HCT116 (cell line): ENCODE results near the gene AK4. TPM values are rescaled to one million over a fixed set of nuclear protein-coding genes. Genes with fewer than 3 reads are reported as not detected.

Source experiments
- ATAC-seq: fragments of 200-7000 bp; cut with Tn5 transposase; 2 replicates; pipeline ENCODE4 v1.9.1; 2020; ENCODE audit warnings: mild to moderate bottlenecking, moderate library complexity
- BruUV-seq: library from RNA; stranded (reverse); fragments of 400-500 nt; replicated peaks from 2 replicates; lab custom pipeline; 2021; lab: Mats Ljungman, UMichigan
- CTCF ChIA-PET: fragments of 300-600 bp; sonication (Branson Sonifier 250); formaldehyde crosslinking; loops from one replicate; lab custom pipeline; 2021; ENCODE audit warnings: antibody characterized with exemption; lab: Charles Lee
- POLR2A ChIA-PET: fragments of 300-600, 350-600 bp; sonication (Branson Sonifier 250); formaldehyde crosslinking; loops from one replicate; lab custom pipeline; 2021; ENCODE audit warnings: antibody characterized with exemption; lab: Charles Lee
- RAD21 ChIA-PET, 2 experiments: fragments of 300-600 bp; sonication (Branson Sonifier 250); formaldehyde crosslinking; loops; one replicate each; lab custom pipeline; 2023; ENCODE audit warnings: low total read pairs in 2 of 2; ENCODE audit not compliant: uncharacterized antibody in 2 of 2, unreplicated experiment in 2 of 2, low non-redundant PET in 1 of 2; lab: Charles Lee
- DNase-seq: peaks from one replicate; pipeline ENCODE4 v3.0.0-alpha.2; 2010; ENCODE audit warnings: low read depth, low spot score
- H2AFZ ChIP-seq: fragments of 200-600 bp; shearing (Covaris generic), sonication (generic); 2 replicates; pipeline ENCODE4 v1.6.1; 2017; ENCODE audit warnings: low read depth, mixed run types, mixed read lengths, antibody characterized with exemption, low read length; ENCODE audit not compliant: poor library complexity, severe bottlenecking
- H3K27ac ChIP-seq: 2 replicates; pipeline ENCODE4 v1.5.1; 2012; ENCODE audit warnings: low read depth, low read length
- H3K27me3 ChIP-seq: fragments of 200-600 bp; sonication (generic); 2 replicates; pipeline ENCODE4 v1.6.1; 2016; ENCODE audit warnings: mixed run types, low read length, mixed read lengths; ENCODE audit not compliant: insufficient read depth
- H3K36me3 ChIP-seq, 2 experiments: fragments of 200-500 bp in 1 of 2; fragments of 200-600 bp in 1 of 2; sonication (Bioruptor generic) in 1 of 2; sonication (generic) in 1 of 2; 2 replicates each; pipeline versions ENCODE4 v1.5.1 to v1.6.1; 2014 to 2016; ENCODE audit warnings: low read length in 2 of 2, inconsistent platforms in 1 of 2, mixed read lengths in 1 of 2, mixed run types in 1 of 2; ENCODE audit not compliant: insufficient read depth in 2 of 2, control insufficient read depth in 1 of 2
- H3K4me1 ChIP-seq, 2 experiments: fragments of 200-600 bp in 1 of 2; sonication (generic) in 1 of 2; 2 replicates each; pipeline versions ENCODE4 v1.5.1 to v1.6.1; 2012 to 2017; ENCODE audit warnings: low read length in 2 of 2, inconsistent platforms in 1 of 2, mild to moderate bottlenecking in 1 of 2, mixed read lengths in 1 of 2, mixed run types in 1 of 2, moderate library complexity in 1 of 2; ENCODE audit not compliant: insufficient read depth in 2 of 2, control insufficient read depth in 1 of 2
- H3K4me2 ChIP-seq: fragments of 200-600 bp; sonication (generic); 2 replicates; pipeline ENCODE4 v1.6.1; 2017; ENCODE audit warnings: mixed run types, low read length, mixed read lengths
- H3K4me3 ChIP-seq, 2 experiments: fragments of 200-600 bp in 1 of 2; sonication (generic) in 1 of 2; replicated peaks in 1 of 2; 2 replicates each; pipeline ENCODE4 v1.5.1; 2011 to 2016; ENCODE audit warnings: low read length in 2 of 2, control low read depth in 1 of 2, low read depth in 1 of 2, mild to moderate bottlenecking in 1 of 2, mixed read lengths in 1 of 2, mixed run types in 1 of 2
- H3K79me2 ChIP-seq: fragments of 200-600 bp; sonication (generic); 2 replicates; pipeline ENCODE4 v1.6.1; 2017; ENCODE audit warnings: mild to moderate bottlenecking, mixed run types, low read length, moderate library complexity, mixed read lengths; ENCODE audit not compliant: insufficient read depth
- H3K9ac ChIP-seq: fragments of 200-600 bp; sonication (generic); 2 replicates; pipeline ENCODE4 v1.6.1; 2016; ENCODE audit warnings: low read length, mixed read lengths
- H3K9me2 ChIP-seq: fragments of 200-600 bp; sonication (generic), shearing (Covaris generic); 2 replicates; pipeline ENCODE4 v1.6.1; 2017; ENCODE audit warnings: mixed run types, mild to moderate bottlenecking, moderate library complexity; ENCODE audit not compliant: insufficient read depth
- H3K9me3 ChIP-seq, 2 experiments: fragments of 200-500 bp in 1 of 2; fragments of 200-600 bp in 1 of 2; sonication (Bioruptor generic) in 1 of 2; sonication (generic) in 1 of 2; 2 replicates each; pipeline ENCODE4 v1.6.1; 2014 to 2017; ENCODE audit warnings: low read length in 2 of 2, mixed read lengths in 2 of 2, inconsistent platforms in 1 of 2, low read depth in 1 of 2, mild to moderate bottlenecking in 1 of 2, mixed run types in 1 of 2, moderate library complexity in 1 of 2; ENCODE audit not compliant: control insufficient read depth in 1 of 2, insufficient read depth in 1 of 2
- H4K20me1 ChIP-seq: fragments of 200-600 bp; sonication (generic), shearing (Covaris generic); 2 replicates; pipeline ENCODE4 v1.6.1; 2017; ENCODE audit warnings: mixed run types, mild to moderate bottlenecking, moderate library complexity; ENCODE audit not compliant: insufficient read depth
- CBX3 ChIP-seq: IDR thresholded peaks from 2 replicates; pipeline ENCODE4 v1.6.1; 2012; ENCODE audit warnings: low read depth
- EGR1 ChIP-seq: IDR thresholded peaks from 2 replicates; pipeline ENCODE4 v1.6.1; 2012; ENCODE audit warnings: low read depth
- EZH2 ChIP-seq: fragments of 200-600 bp; sonication (generic); IDR thresholded peaks from 2 replicates; pipeline ENCODE4 v1.6.1; 2017; ENCODE audit warnings: antibody characterized with exemption, mixed run types
- EZH2phosphoT487 ChIP-seq: fragments of 200-600 bp; IDR thresholded peaks from 2 replicates; pipeline ENCODE4 v1.6.1; 2018; ENCODE audit warnings: antibody characterized with exemption, borderline replicate concordance
- FOSL1 ChIP-seq: IDR thresholded peaks from 2 replicates; pipeline ENCODE4 v1.6.1; 2012; ENCODE audit warnings: low read depth
- JUND ChIP-seq: IDR thresholded peaks from 2 replicates; pipeline ENCODE4 v1.6.1; 2012
- POLR2A ChIP-seq: IDR thresholded peaks from 2 replicates; pipeline ENCODE4 v1.7.0; 2011; ENCODE audit warnings: borderline replicate concordance; ENCODE audit not compliant: insufficient read depth, insufficient read length; ENCODE audit errors: extremely low read depth
- POLR2AphosphoS5 ChIP-seq: IDR thresholded peaks from 2 replicates; pipeline ENCODE4 v1.6.1; 2011; ENCODE audit warnings: mild to moderate bottlenecking, low read depth, low read length, moderate library complexity
- RAD21 ChIP-seq: IDR thresholded peaks from 2 replicates; pipeline ENCODE4 v1.6.1; 2012; ENCODE audit warnings: low read depth, mild to moderate bottlenecking
- SRF ChIP-seq: IDR thresholded peaks from 2 replicates; pipeline ENCODE4 v1.6.1; 2012; ENCODE audit warnings: low read depth
- YY1 ChIP-seq: IDR thresholded peaks from 2 replicates; pipeline ENCODE4 v1.6.1; 2011; ENCODE audit warnings: low read length, low read depth, moderate library complexity, mild to moderate bottlenecking; ENCODE audit not compliant: insufficient replicate concordance; ENCODE audit errors: extremely low read depth
- ZFX ChIP-seq: fragments of 450-650 bp; IDR thresholded peaks from 2 replicates; pipeline ENCODE4 v1.6.1; 2017
- intact Hi-C: fragments of 100-400 bp; cut with micrococcal nuclease; formaldehyde crosslinking; loops from 2 replicates; pipeline ENCODE4 v1.10.0; 2022
- total RNA-seq: library from RNA; stranded (reverse); gene quantifications from one replicate; pipeline ENCODE4 v1.2.1, GENCODE V29; 2021; ENCODE audit not compliant: unreplicated experiment
- TF ChIP-seq, protein P1 (sequence below), 3 experiments: fragments of 200-600 bp in 1 of 3; sonication (generic) in 1 of 3; IDR thresholded peaks in 2 of 3; conservative IDR thresholded peaks in 1 of 3; 2 replicates each; pipeline ENCODE4 v1.5.1; 2012 to 2017; ENCODE audit warnings: low read depth in 2 of 3, low read length in 2 of 3, antibody characterized with exemption in 1 of 3, borderline replicate concordance in 1 of 3, control low read depth in 1 of 3, mild to moderate bottlenecking in 1 of 3, mixed read lengths in 1 of 3, mixed run types in 1 of 3, moderate library complexity in 1 of 3; ENCODE audit not compliant: insufficient read depth in 1 of 3
- TF ChIP-seq, protein P2 (sequence below): IDR thresholded peaks from 2 replicates; pipeline ENCODE4 v1.6.1; 2012
- TF ChIP-seq, protein P3 (sequence below): IDR thresholded peaks from 2 replicates; pipeline ENCODE4 v1.6.1; 2012; ENCODE audit warnings: low read depth
- TF ChIP-seq, protein P4 (sequence below): IDR thresholded peaks from 2 replicates; pipeline ENCODE4 v1.6.1; 2011; ENCODE audit warnings: mild to moderate bottlenecking, low read length, moderate library complexity; ENCODE audit not compliant: insufficient replicate concordance; ENCODE audit errors: extremely low read depth
- TF ChIP-seq, protein P5 (sequence below): IDR thresholded peaks from 2 replicates; pipeline ENCODE4 v1.6.1; 2012

The AK4 gene
- total RNA-seq, 1 experiment from 2014 or later = 51.5 TPM

DNA sequence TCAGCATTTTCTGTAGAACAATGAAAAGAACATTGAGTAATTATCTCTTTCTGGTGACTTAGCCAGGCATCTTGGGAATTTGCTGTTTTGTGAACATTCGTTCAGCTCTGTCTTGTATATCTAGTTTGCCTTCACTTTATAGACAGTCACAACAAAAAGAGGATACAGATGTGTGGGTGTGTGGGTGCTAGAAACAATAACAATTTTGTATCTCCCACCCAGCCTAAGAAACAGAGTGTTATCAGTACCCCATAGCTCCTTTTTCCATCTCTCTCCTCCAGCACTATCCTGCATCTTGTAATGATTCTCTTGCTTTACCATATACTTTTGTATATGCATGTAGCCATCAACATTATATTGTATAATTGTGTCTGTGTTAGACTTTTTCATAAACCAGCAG lies 33.0 kb downstream of the AK4 start:
- TF ChIP-seq, protein P1, sequence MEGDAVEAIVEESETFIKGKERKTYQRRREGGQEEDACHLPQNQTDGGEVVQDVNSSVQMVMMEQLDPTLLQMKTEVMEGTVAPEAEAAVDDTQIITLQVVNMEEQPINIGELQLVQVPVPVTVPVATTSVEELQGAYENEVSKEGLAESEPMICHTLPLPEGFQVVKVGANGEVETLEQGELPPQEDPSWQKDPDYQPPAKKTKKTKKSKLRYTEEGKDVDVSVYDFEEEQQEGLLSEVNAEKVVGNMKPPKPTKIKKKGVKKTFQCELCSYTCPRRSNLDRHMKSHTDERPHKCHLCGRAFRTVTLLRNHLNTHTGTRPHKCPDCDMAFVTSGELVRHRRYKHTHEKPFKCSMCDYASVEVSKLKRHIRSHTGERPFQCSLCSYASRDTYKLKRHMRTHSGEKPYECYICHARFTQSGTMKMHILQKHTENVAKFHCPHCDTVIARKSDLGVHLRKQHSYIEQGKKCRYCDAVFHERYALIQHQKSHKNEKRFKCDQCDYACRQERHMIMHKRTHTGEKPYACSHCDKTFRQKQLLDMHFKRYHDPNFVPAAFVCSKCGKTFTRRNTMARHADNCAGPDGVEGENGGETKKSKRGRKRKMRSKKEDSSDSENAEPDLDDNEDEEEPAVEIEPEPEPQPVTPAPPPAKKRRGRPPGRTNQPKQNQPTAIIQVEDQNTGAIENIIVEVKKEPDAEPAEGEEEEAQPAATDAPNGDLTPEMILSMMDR (IDR thresholded peaks at IDR 0.05 in 2 of 3, conservative IDR thresholded peaks at IDR 0.05 in 1 of 3; ENCODE audit: borderline replicate concordance in 1 of 3, insufficient read depth in 1 of 3, low read depth in 2 of 3, low read length in 2 of 3) = no peak
- TF ChIP-seq, protein P2, sequence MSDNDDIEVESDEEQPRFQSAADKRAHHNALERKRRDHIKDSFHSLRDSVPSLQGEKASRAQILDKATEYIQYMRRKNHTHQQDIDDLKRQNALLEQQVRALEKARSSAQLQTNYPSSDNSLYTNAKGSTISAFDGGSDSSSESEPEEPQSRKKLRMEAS = no peak
- TF ChIP-seq POLR2AphosphoS5 = no peak
- TF ChIP-seq, protein P3, sequence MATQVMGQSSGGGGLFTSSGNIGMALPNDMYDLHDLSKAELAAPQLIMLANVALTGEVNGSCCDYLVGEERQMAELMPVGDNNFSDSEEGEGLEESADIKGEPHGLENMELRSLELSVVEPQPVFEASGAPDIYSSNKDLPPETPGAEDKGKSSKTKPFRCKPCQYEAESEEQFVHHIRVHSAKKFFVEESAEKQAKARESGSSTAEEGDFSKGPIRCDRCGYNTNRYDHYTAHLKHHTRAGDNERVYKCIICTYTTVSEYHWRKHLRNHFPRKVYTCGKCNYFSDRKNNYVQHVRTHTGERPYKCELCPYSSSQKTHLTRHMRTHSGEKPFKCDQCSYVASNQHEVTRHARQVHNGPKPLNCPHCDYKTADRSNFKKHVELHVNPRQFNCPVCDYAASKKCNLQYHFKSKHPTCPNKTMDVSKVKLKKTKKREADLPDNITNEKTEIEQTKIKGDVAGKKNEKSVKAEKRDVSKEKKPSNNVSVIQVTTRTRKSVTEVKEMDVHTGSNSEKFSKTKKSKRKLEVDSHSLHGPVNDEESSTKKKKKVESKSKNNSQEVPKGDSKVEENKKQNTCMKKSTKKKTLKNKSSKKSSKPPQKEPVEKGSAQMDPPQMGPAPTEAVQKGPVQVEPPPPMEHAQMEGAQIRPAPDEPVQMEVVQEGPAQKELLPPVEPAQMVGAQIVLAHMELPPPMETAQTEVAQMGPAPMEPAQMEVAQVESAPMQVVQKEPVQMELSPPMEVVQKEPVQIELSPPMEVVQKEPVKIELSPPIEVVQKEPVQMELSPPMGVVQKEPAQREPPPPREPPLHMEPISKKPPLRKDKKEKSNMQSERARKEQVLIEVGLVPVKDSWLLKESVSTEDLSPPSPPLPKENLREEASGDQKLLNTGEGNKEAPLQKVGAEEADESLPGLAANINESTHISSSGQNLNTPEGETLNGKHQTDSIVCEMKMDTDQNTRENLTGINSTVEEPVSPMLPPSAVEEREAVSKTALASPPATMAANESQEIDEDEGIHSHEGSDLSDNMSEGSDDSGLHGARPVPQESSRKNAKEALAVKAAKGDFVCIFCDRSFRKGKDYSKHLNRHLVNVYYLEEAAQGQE = no peak
- TF ChIP-seq SRF = no peak
- no peak for TF ChIP-seq CBX3
- TF ChIP-seq, protein P4, sequence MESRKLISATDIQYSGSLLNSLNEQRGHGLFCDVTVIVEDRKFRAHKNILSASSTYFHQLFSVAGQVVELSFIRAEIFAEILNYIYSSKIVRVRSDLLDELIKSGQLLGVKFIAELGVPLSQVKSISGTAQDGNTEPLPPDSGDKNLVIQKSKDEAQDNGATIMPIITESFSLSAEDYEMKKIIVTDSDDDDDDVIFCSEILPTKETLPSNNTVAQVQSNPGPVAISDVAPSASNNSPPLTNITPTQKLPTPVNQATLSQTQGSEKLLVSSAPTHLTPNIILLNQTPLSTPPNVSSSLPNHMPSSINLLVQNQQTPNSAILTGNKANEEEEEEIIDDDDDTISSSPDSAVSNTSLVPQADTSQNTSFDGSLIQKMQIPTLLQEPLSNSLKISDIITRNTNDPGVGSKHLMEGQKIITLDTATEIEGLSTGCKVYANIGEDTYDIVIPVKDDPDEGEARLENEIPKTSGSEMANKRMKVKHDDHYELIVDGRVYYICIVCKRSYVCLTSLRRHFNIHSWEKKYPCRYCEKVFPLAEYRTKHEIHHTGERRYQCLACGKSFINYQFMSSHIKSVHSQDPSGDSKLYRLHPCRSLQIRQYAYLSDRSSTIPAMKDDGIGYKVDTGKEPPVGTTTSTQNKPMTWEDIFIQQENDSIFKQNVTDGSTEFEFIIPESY = no peak
- no peak for TF ChIP-seq EGR1
- no peak for TF ChIP-seq YY1
- TF ChIP-seq EZH2phosphoT487 = no peak
- no peak for TF ChIP-seq ZFX
- no peak for TF ChIP-seq JUND
- TF ChIP-seq RAD21 = no peak
- no peak for TF ChIP-seq POLR2A
- TF ChIP-seq FOSL1 = no peak
- TF ChIP-seq, protein P5, sequence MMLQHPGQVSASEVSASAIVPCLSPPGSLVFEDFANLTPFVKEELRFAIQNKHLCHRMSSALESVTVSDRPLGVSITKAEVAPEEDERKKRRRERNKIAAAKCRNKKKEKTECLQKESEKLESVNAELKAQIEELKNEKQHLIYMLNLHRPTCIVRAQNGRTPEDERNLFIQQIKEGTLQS = no peak
- TF ChIP-seq EZH2 = no peak
- no peak overlapping the region for H3K27ac ChIP-seq
- intact Hi-C loops = no loop called here
- RAD21 ChIA-PET = no interaction called here
- H3K9me2 ChIP-seq = no peaks in the 10 kb centered on the region
- no peaks in the 10 kb centered on the region for H3K36me3 ChIP-seq
- CTCF ChIA-PET = interaction anchor here (0.5 to 1.3 kb wide), 2 partner anchors 9 to 28 kb away, joined by 3 to 5 read pairs; no protein-coding TSS in a partner anchor
- peaks cover 86% of the 10 kb centered on the region for H3K79me2 ChIP-seq
- H3K27me3 ChIP-seq = no peaks in the 10 kb centered on the region
- no peak overlapping the region for H3K9ac ChIP-seq
- no peak for DNase-seq
- H3K4me3 ChIP-seq = no peak overlapping the region
- H3K4me2 ChIP-seq = no peak overlapping the region
- H3K9me3 ChIP-seq = no peaks in the 10 kb centered on the region
- BruUV-seq = no TSS peak
- H3K4me1 ChIP-seq = peaks cover 33 to 42% of the 10 kb centered on the region in 2 experiments
- H2AFZ ChIP-seq = no peak overlapping the region
- POLR2A ChIA-PET = no interaction called here
- no peak for ATAC-seq
- no peaks in the 10 kb centered on the region for H4K20me1 ChIP-seq
